ENCODE results near the gene ARHGAP22.
"Not testable (repeated sequence)": the region's sequence is repeated elsewhere in the genome, so short reads cannot be mapped to it uniquely, and the experiment has no call there.

The ARHGAP22 gene

DNA sequence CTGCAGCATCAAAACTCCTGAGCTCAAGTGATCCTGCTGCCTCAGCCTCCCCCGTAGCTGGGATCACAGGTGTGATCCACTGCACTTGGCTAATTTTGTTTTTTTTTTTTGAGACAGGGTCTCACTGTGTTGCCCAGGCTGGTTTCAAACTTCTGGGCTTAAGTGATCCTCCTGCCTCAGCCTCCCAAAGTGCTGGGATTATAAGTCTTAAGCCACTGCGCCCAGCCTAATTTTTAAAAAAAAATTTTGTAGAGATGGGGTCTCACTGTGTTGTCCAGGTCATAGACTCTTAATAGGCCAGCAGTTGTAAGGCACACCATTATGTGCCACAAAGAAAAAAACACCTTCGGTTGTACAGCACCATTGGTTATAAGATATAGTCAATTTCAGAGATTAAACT lies 176.0 kb downstream of the ARHGAP22 start:
- no peak for DNase-seq (ENCODE audit: low read depth, low spot score)

GRCh38 chr10:48423884-48424283 lies 181.0 kb downstream of the ARHGAP22 start:
- no peak for DNase-seq (ENCODE audit: low read depth, low spot score)

DNA sequence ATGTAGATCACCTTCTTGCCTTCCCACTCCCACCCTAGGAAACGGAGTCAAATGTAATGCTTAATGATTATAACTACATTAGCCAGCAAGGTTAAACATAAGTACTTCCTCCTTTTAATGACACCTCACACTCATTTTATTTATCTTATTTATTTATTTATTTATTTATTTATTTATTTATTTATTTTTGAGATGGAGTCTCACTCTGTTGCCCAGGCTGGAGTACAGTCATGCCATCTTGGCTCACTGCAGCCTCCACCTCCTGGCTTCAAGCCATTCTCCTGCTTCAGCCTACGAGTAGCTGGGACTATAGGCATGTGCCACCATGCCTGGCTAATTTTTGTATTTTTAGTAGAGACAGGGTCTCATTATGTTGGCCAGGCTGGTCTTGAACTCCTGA lies 183.0 kb downstream of the ARHGAP22 start:
- DNase-seq (ENCODE audit: low read depth, low spot score): not testable (repeated sequence)

DNA sequence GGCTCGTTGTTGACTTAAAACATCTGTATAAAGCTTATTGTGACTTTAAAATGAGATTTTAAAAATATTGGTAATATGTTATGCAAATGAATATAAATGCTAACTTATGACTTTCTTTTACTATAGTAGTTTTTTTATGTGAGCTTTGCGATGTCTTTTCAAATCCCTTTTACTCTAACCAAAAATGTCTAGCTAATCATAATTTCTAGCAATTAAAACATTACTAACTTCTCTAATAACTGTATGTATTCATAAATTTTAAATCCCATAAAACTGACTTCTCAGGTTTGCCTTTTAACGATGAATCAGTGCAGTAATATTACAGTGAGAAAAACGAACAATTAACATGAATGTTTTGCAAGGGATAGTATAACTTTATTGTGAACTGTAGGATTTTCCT lies 185.2 kb downstream of the ARHGAP22 start:
- DNase-seq (ENCODE audit: low read depth, low spot score): no peak

- no peak for DNase-seq (ENCODE audit: low read depth, low spot score)
Observed at GRCh38 chr10:48418189-48418788, 186.6 kb downstream of the ARHGAP22 start.

- no peak for DNase-seq (ENCODE audit: low read depth, low spot score)
Observed at GRCh38 chr10:48417374-48417773, 187.5 kb downstream of the ARHGAP22 start.

GRCh38 chr10:48416584-48417232 lies 188.2 kb downstream of the ARHGAP22 start:
- DNase-seq (ENCODE audit: low read depth, low spot score): no peak

- DNase-seq (ENCODE audit: low read depth, low spot score): no peak
Observed at GRCh38 chr10:48414778-48415177, 190.1 kb downstream of the ARHGAP22 start.

DNA sequence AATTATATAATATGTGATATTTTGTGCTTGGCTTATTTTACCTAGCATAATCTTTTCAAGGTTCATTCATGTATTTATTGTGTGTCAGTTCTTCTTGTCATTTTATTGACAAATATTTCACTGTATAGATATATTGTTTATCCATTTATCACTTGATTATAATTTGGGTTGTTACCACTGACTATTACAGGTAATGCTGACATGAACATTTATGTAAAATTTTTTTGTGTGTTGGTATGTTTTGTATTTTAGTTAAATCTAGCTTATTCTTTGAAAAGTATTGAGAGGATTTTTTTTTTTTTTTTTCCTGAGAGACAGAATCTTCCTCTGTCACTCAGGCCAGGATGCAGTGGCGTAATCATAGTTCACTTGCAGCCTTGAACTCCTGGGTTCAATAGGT lies 190.7 kb downstream of the ARHGAP22 start:
- DNase-seq (ENCODE audit: low read depth, low spot score): no peak

GRCh38 chr10:48412933-48413332 lies 191.9 kb downstream of the ARHGAP22 start:
- no peak for DNase-seq (ENCODE audit: low read depth, low spot score)

DNA sequence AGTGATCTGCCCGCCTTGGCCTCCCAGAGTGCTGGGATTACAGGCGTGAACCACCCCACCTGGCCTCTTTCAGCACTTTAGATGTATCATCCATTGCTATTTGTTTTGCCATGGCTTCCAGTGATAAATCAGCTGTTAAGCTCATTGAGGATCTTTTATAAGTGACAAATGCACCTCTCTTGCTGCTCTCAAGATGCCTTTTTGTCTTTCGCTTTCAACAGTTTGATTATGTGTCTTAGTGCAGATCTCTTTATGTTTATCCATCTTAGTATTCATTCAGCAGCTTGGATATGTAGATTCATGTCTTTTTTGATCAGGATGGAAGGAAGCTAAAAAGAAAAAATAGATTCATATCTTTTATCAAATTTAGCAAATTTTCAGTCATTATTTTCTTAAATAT lies 192.8 kb downstream of the ARHGAP22 start:
- DNase-seq (ENCODE audit: low read depth, low spot score): no peak

DNA sequence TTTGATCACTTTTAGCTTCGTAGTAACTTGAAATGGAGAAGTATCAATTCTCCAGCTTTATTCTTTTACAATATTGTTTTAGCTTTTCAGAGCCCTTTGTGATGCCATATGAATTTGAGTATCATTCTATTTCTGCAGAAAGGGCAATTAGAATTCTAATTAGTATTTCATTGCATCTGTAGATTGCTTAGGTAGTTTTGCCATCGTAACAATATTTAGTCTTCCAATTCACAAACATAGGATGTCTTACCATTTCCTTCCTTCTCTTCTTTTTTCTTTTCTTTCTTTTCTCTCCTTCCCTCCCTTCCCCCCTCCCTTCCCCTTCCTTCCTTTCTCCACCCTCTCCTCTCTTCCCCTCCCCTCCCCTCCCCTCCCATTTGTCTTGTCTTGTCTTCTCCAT lies 193.4 kb downstream of the ARHGAP22 start:
- DNase-seq (ENCODE audit: low read depth, low spot score): no peak

GRCh38 chr10:48410503-48410902 lies 194.4 kb downstream of the ARHGAP22 start:
- DNase-seq (ENCODE audit: low read depth, low spot score): no peak

- no peak for DNase-seq (ENCODE audit: low read depth, low spot score)
Observed at GRCh38 chr10:48406658-48407057, 198.2 kb downstream of the ARHGAP22 start.

- DNase-seq (ENCODE audit: low read depth, low spot score): no peak
Observed at GRCh38 chr10:48406204-48406603, 198.7 kb downstream of the ARHGAP22 start.

GRCh38 chr10:48404646-48405045 lies 200.2 kb downstream of the ARHGAP22 start:
- no peak for DNase-seq (ENCODE audit: low read depth, low spot score)

GRCh38 chr10:48400850-48401220 lies 204.0 kb downstream of the ARHGAP22 start:
- no peak for DNase-seq (ENCODE audit: low read depth, low spot score)

GRCh38 chr10:48400129-48400849 lies 204.6 kb downstream of the ARHGAP22 start:
- DNase-seq (ENCODE audit: low read depth, low spot score): no peak

DNA sequence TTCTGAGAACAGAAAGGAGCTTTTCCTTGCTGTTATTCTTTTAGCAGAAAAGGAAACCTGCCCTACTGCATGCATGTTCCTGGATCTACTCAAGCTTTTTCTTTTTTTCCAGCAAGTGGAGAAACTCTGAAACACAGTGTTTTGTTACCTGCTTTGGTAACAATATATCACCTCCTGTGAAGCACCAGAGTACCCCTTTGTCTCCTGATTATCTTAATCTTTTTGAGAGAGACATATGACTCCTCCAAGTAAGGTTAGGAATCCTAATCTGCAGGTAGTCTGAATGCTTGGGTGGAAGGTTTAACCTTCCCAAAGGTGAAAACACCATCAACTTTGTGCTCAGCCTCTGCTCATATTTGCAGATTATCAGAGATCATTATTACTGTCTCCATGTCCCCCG lies 205.3 kb downstream of the ARHGAP22 start:
- no peak for DNase-seq (ENCODE audit: low read depth, low spot score)

DNA sequence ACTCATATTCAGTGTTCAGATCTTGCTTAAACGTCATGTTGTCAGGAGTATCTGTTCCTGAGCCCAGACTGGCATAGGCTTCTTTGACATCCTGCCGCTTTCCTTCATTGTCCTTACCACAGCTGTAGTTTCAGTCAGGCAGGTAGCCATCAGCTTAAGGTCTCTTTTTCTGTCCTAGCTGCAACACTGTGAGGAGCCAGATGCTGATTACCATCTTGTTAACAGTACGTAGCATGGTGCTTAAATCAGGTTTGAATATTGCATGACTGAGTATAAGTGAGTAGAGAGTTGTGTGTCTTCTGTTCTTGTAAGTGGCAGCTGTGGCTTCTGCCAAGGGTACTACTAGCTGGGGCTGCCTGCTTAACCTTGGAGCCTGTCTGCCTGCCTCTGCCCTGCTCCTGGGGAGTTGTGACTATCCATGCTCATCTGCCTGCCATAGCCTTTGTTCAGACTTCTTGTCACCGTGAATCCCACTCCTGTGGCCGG lies 205.8 kb downstream of the ARHGAP22 start:
- DNase-seq (ENCODE audit: low read depth, low spot score): no peak

DNA sequence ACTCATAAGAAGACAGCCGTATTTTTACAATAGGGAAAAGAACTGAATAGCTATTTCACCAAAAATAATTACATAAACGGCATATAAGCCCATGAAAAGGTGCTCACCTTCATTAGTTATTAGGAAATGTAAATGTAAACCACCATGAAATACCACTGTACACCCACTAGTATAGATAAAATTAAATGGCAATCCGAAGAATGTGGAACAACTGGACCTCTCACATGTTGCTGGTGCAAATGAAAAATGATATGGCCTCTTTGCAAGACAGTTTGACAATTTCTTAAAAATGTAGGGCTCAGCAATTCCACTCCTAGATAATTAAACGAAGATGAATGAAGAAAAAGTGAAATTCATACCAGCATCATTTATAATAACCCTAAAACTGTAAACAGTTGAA lies 206.6 kb downstream of the ARHGAP22 start:
- no peak for DNase-seq (ENCODE audit: low read depth, low spot score)

Measured in iPS DF 19.7 (cell line).